H1 (cell line): ENCODE data around the gene MAPKAP1. TPM values are rescaled to one million over a fixed set of nuclear protein-coding genes. Genes with fewer than 3 reads are reported as not detected.

ENCODE experiments used
- CTCF ChIA-PET: fragments of 300-600 bp; sonication (Branson Sonifier 250); formaldehyde crosslinking; loops from one replicate; lab custom pipeline; 2021; ENCODE audit not compliant: partially characterized antibody; lab: Charles Lee
- POLR2A ChIA-PET: fragments of 300-600 bp; sonication (Branson Sonifier 250); formaldehyde crosslinking; loops from one replicate; lab custom pipeline; 2021; ENCODE audit warnings: inconsistent platforms; ENCODE audit not compliant: partially characterized antibody; lab: Charles Lee
- DNase-seq, 2 experiments: peaks; one replicate each; pipeline versions ENCODE4 v3.0.0 to v3.0.0-alpha.2; 2010 to 2022; ENCODE audit warnings: low spot score in 2 of 2, low read depth in 1 of 2, mixed read lengths in 1 of 2
- FAIRE-seq: peaks from 2 replicates; lab custom pipeline; 2011; peaks lifted over from hg19 to GRCh38; lab: Jason Lieb, UNC
- H2AFZ ChIP-seq: 2 replicates; pipeline ENCODE4 v1.8.1; 2012; ENCODE audit warnings: low read length, inconsistent platforms
- H2AK5ac ChIP-seq: 2 replicates; pipeline ENCODE4 v1.6.1; 2013; ENCODE audit warnings: low read depth, low read length
- H2BK120ac ChIP-seq: replicated peaks from 2 replicates; pipeline ENCODE3; 2013; ENCODE audit warnings: low read depth, low read length, inconsistent platforms
- H2BK12ac ChIP-seq: 2 replicates; pipeline ENCODE4 v1.6.1; 2013; ENCODE audit warnings: low read depth, low read length
- H2BK15ac ChIP-seq: 2 replicates; pipeline ENCODE4 v1.6.1; 2013; ENCODE audit warnings: low read length
- H2BK20ac ChIP-seq: 2 replicates; pipeline ENCODE4 v1.6.1; 2013; ENCODE audit warnings: low read length
- H2BK5ac ChIP-seq: 2 replicates; pipeline ENCODE4 v1.6.1; 2013; ENCODE audit warnings: low read depth, low read length
- H3K14ac ChIP-seq: 2 replicates; pipeline ENCODE4 v1.6.1; 2013; ENCODE audit warnings: inconsistent platforms; ENCODE audit not compliant: insufficient read length
- H3K18ac ChIP-seq: 2 replicates; pipeline ENCODE4 v1.6.1; 2013; ENCODE audit warnings: low read length; ENCODE audit errors: extremely low read depth
- H3K23ac ChIP-seq: 2 replicates; pipeline ENCODE4 v1.6.1; 2013; ENCODE audit warnings: inconsistent platforms; ENCODE audit not compliant: insufficient read length
- H3K23me2 ChIP-seq: 2 replicates; pipeline ENCODE4 v1.6.1; 2013; ENCODE audit warnings: low read depth, low read length
- H3K27ac ChIP-seq: 2 replicates; pipeline ENCODE4 v1.6.1; 2011; ENCODE audit warnings: low read depth, low read length, inconsistent platforms
- H3K27me3 ChIP-seq, 4 experiments: replicated peaks in 1 of 4; 1 replicate in 1 of 4; 2 replicates in 3 of 4; pipeline versions ENCODE4 v1.6.1 to v1.8.1; 2011 to 2013; ENCODE audit warnings: low read length in 3 of 4, mild to moderate bottlenecking in 3 of 4, inconsistent platforms in 2 of 4, mixed read lengths in 2 of 4, moderate library complexity in 1 of 4; ENCODE audit not compliant: control insufficient read depth in 3 of 4, insufficient read depth in 3 of 4; ENCODE audit errors: extremely low read depth in 1 of 4
- H3K36me3 ChIP-seq, 4 experiments: 2 replicates each; pipeline versions ENCODE4 v1.6.1 to v1.8.1; 2011 to 2013; ENCODE audit warnings: mild to moderate bottlenecking in 4 of 4, low read length in 3 of 4, moderate library complexity in 2 of 4, control low read depth in 1 of 4, inconsistent platforms in 1 of 4; ENCODE audit not compliant: insufficient read depth in 4 of 4, control insufficient read depth in 2 of 4
- H3K4ac ChIP-seq: replicated peaks from 2 replicates; pipeline ENCODE3; 2013; ENCODE audit warnings: low read length, low read depth, mixed read lengths, inconsistent platforms; ENCODE audit not compliant: insufficient read length
- H3K4me1 ChIP-seq, 4 experiments: replicated peaks in 1 of 4; 1 replicate in 1 of 4; 2 replicates in 3 of 4; pipeline versions ENCODE4 v1.6.1 to v1.8.1; 2011 to 2013; ENCODE audit warnings: low read length in 3 of 4, inconsistent platforms in 2 of 4, mixed read lengths in 1 of 4; ENCODE audit not compliant: insufficient read depth in 4 of 4, control insufficient read depth in 3 of 4
- H3K4me2 ChIP-seq, 2 experiments: 2 replicates each; pipeline versions ENCODE4 v1.6.1 to v1.8.1; 2011 to 2013; ENCODE audit warnings: low read depth in 2 of 2, low read length in 2 of 2, control low read depth in 1 of 2, inconsistent platforms in 1 of 2, mild to moderate bottlenecking in 1 of 2; ENCODE audit not compliant: insufficient read depth in 1 of 2
- H3K4me3 ChIP-seq, 4 experiments: fragments of 200-600, 300-600 bp in 1 of 4; sonication (generic), shearing (Covaris generic), sonication (Bioruptor Twin) in 1 of 4; 2 replicates each; pipeline versions ENCODE4 v1.5.1 to v1.8.1; 2011 to 2016; ENCODE audit warnings: low read length in 4 of 4, low read depth in 3 of 4, control low read depth in 2 of 4, inconsistent platforms in 2 of 4, mild to moderate bottlenecking in 2 of 4, mixed read lengths in 1 of 4, moderate library complexity in 1 of 4; ENCODE audit not compliant: insufficient read depth in 2 of 4; ENCODE audit errors: extremely low read depth in 1 of 4
- H3K56ac ChIP-seq: replicated peaks from 2 replicates; pipeline ENCODE3; 2013; ENCODE audit warnings: low read depth, mild to moderate bottlenecking, mixed read lengths, low read length, inconsistent platforms; ENCODE audit not compliant: insufficient read length
- H3K79me1 ChIP-seq: 2 replicates; pipeline ENCODE4 v1.6.1; 2013; ENCODE audit warnings: low read depth, low read length, control low read depth
- H3K79me2 ChIP-seq, 2 experiments: 2 replicates each; pipeline versions ENCODE4 v1.6.1 to v1.8.1; 2012 to 2013; ENCODE audit warnings: low read length in 2 of 2, mild to moderate bottlenecking in 2 of 2, inconsistent platforms in 1 of 2; ENCODE audit not compliant: insufficient read depth in 2 of 2, control insufficient read depth in 1 of 2
- H3K9ac ChIP-seq, 4 experiments: replicated peaks in 1 of 4; 1 replicate in 1 of 4; 2 replicates in 3 of 4; pipeline versions ENCODE4 v1.6.1 to v1.8.1; 2011 to 2013; ENCODE audit warnings: low read depth in 3 of 4, low read length in 3 of 4, control low read depth in 2 of 4, mild to moderate bottlenecking in 2 of 4, moderate library complexity in 2 of 4, inconsistent platforms in 1 of 4; ENCODE audit errors: extremely low read depth in 1 of 4
- H3K9me3 ChIP-seq, 2 experiments: 2 replicates each; pipeline versions ENCODE4 v1.6.1 to v1.8.1; 2012 to 2013; ENCODE audit warnings: mild to moderate bottlenecking in 2 of 2, moderate library complexity in 2 of 2, control low read depth in 1 of 2, inconsistent platforms in 1 of 2, low read depth in 1 of 2, low read length in 1 of 2, mixed read lengths in 1 of 2; ENCODE audit not compliant: insufficient read depth in 2 of 2
- H4K20me1 ChIP-seq, 2 experiments: replicated peaks in 1 of 2; 2 replicates each; pipeline versions ENCODE3 to v1.8.1; 2011 to 2013; ENCODE audit warnings: inconsistent platforms in 2 of 2, low read length in 2 of 2, mild to moderate bottlenecking in 1 of 2; ENCODE audit not compliant: insufficient read depth in 2 of 2, control insufficient read depth in 1 of 2
- H4K5ac ChIP-seq: 2 replicates; pipeline ENCODE4 v1.6.1; 2013; ENCODE audit warnings: low read length, low read depth, mixed read lengths, inconsistent platforms; ENCODE audit not compliant: insufficient read length
- H4K8ac ChIP-seq: 2 replicates; pipeline ENCODE4 v1.8.0; 2013; ENCODE audit warnings: mild to moderate bottlenecking, moderate library complexity, low read length, inconsistent platforms; ENCODE audit not compliant: insufficient read depth; ENCODE audit errors: extremely low read depth
- H4K91ac ChIP-seq: replicated peaks from 2 replicates; pipeline ENCODE3; 2013; ENCODE audit warnings: low read length, mixed read lengths, inconsistent platforms; ENCODE audit not compliant: insufficient read length
- BRCA1 ChIP-seq: IDR thresholded peaks from 2 replicates; pipeline ENCODE4 v1.6.1; 2012; ENCODE audit warnings: low read depth, low read length, improper control_type of control experiment
- WGBS, 2 experiments: shearing (Covaris generic) in 1 of 2; methylation state at CpG; one replicate each; pipeline versions ENCODE4 v1.1.6 to v1.1.7; 2013 to 2015; ENCODE audit warnings: low lambda C conversion rate in 2 of 2, mixed read lengths in 2 of 2, inconsistent platforms in 1 of 2, low coverage in 1 of 2, missing lambda C conversion rate in 1 of 2; ENCODE audit not compliant: insufficient replicate concordance in 2 of 2, insufficient coverage in 1 of 2, insufficient read length in 1 of 2; ENCODE audit errors: extremely low coverage in 1 of 2, missing lambda C conversion rate in 1 of 2; 5-methylcytosine and 5-hydroxymethylcytosine counted together
- polyA plus RNA-seq, 7 experiments: library from polyadenylated mRNA; depleted of rRNA in 3 of 7; stranded (reverse) in 5 of 7; unstranded in 2 of 7; fragments of >200 nt in 5 of 7; fragments of 200-250 nt in 2 of 7; gene quantifications; 1 replicate in 5 of 7; 2 replicates in 1 of 7; 4 replicates in 1 of 7; pipeline versions ENCODE4 v1.2.1 to v1.2.3, GENCODE V29; 2011 to 2013; ENCODE audit warnings: missing spikeins in 2 of 7, mixed read lengths in 2 of 7
- total RNA-seq: library from RNA; stranded (reverse); fragmentation: NEBNext Ultra II Directional; extraction: Animal tissue kit (Norgen Biotek cat#: 25700); gene quantifications from 2 replicates; pipeline ENCODE4 v1.2.1, GENCODE V29; 2021

Gene MAPKAP1
- total and polyA plus RNA-seq, 2 of the 8 experiments (the other 6 are each of a cell fraction or from before 2014, with no cell fraction given) = 79.2 to 140 TPM

GRCh38 chr9:125609744-125610143 lies 97.3 kb downstream of the MAPKAP1 start:
- Histone ChIP-seq H3K79me1 (peaks cover 3% of the 10 kb centered on the region; the same call in 1 of the 2 replicates), H2BK5ac (no peak overlapping the region), H3K9me3 (no peaks in the 10 kb centered on the region), H3K23me2 (no peaks in the 10 kb centered on the region), H3K9ac (no peak overlapping the region), H3K4me2 (no peak overlapping the region), H2BK12ac (no peak overlapping the region), H2AK5ac (no peak overlapping the region), H2AFZ (no peak overlapping the region), H4K8ac (no peak overlapping the region), H3K56ac (no peak overlapping the region), H3K18ac (no peak overlapping the region), H4K20me1 (peaks cover 0 to 1% of the 10 kb centered on the region in 2 experiments), H3K4me1 (peaks cover 0 to 8% (median 5%) of the 10 kb centered on the region in 4 experiments; a peak in 3 of 7 replicates), H2BK15ac (no peak overlapping the region), H3K27ac (no peak overlapping the region), H3K36me3 (no peaks in the 10 kb centered on the region), H2BK120ac (no peak overlapping the region), H3K14ac (no peak overlapping the region), H3K23ac (no peak overlapping the region), H3K79me2 (peaks cover 0 to 52% of the 10 kb centered on the region in 2 experiments), H4K5ac (no peak overlapping the region), H3K27me3 (no peaks in the 10 kb centered on the region), H3K4ac (no peak overlapping the region), H4K91ac (no peak overlapping the region), H3K4me3 (no peak overlapping the region), H2BK20ac (no peak overlapping the region)
- CTCF ChIA-PET = interaction anchor here (0.7 to 1.6 kb wide), 3 partner anchors 21 to 141 kb away, joined by 3 read pairs; no protein-coding TSS in a partner anchor
- DNase-seq (no peak), FAIRE-seq (no peak)
- WGBS, 2 experiments = 96% methylated on average over 1 of the region's 1 CpG; no CpG with 5 or more reads in 1 of the 2 experiments
- no peak for TF ChIP-seq BRCA1
- POLR2A ChIA-PET = interaction anchor here (0.9 kb wide), 1 partner anchor 9 kb away, joined by 4 read pairs; no protein-coding TSS in a partner anchor
